HepG2 (cell line): ENCODE results near the gene AKT2. TPM values are rescaled to one million over a fixed set of nuclear protein-coding genes. Genes with fewer than 3 reads are reported as not detected.

ENCODE experiments used
- ARHGAP35 ChIP-seq: sonication (generic); formaldehyde crosslinking; IDR thresholded peaks from 2 replicates; pipeline ENCODE4 v1.9.0; 2022; ENCODE audit warnings: mild to moderate bottlenecking, inconsistent platforms, moderate library complexity, missing genetic modification reagents, borderline replicate concordance
- ATF3 ChIP-seq: sonication (generic); formaldehyde crosslinking; IDR thresholded peaks from 2 replicates; pipeline ENCODE4 v1.4.0; 2020; ENCODE audit warnings: missing genetic modification reagents
- CBX5 ChIP-seq: sonication (generic); formaldehyde crosslinking; IDR thresholded peaks from 2 replicates; pipeline ENCODE4 v1.4.0; 2020; ENCODE audit warnings: missing genetic modification reagents, borderline replicate concordance
- ETS1 ChIP-seq: sonication (generic); formaldehyde crosslinking; IDR thresholded peaks from 2 replicates; pipeline ENCODE4 v1.4.0; 2020; ENCODE audit warnings: missing genetic modification reagents
- GMEB2 ChIP-seq: IDR thresholded peaks from 2 replicates; pipeline ENCODE4 v1.6.1; 2016; ENCODE audit warnings: missing biosample characterization, missing genetic modification reagents, low read depth
- GTF2F1 ChIP-seq: fragments of 150-350 bp; IDR thresholded peaks from 2 replicates; pipeline ENCODE4 v1.6.1; 2014; ENCODE audit warnings: low read length
- JUNB ChIP-seq: sonication (generic); formaldehyde crosslinking; IDR thresholded peaks from 2 replicates; pipeline ENCODE4 v1.8.0; 2022; ENCODE audit warnings: missing genetic modification reagents, mild to moderate bottlenecking, borderline replicate concordance
- JUND ChIP-seq: sonication (generic); formaldehyde crosslinking; IDR thresholded peaks from 2 replicates; pipeline ENCODE4 v1.8.0; 2022; ENCODE audit warnings: mild to moderate bottlenecking, missing genetic modification reagents
- KDM1A ChIP-seq: IDR thresholded peaks from 2 replicates; pipeline ENCODE4 v1.6.1; 2016; ENCODE audit warnings: missing compliant biosample characterization
- MLLT10 ChIP-seq: sonication (generic); formaldehyde crosslinking; IDR thresholded peaks from 2 replicates; pipeline ENCODE4 v1.4.0; 2020; ENCODE audit warnings: missing genetic modification reagents
- MTA3 ChIP-seq: sonication (generic); formaldehyde crosslinking; IDR thresholded peaks from 2 replicates; pipeline ENCODE4 v1.4.0; 2020; ENCODE audit warnings: missing genetic modification reagents
- NFATC3 ChIP-seq: sonication (generic); formaldehyde crosslinking; IDR thresholded peaks from 2 replicates; pipeline ENCODE4 v1.5.1; 2020; ENCODE audit warnings: mild to moderate bottlenecking, missing genetic modification reagents
- NFIB ChIP-seq: sonication (generic); formaldehyde crosslinking; IDR thresholded peaks from 2 replicates; pipeline ENCODE4 v1.9.0; 2021; ENCODE audit warnings: missing genetic modification reagents, mild to moderate bottlenecking, borderline replicate concordance
- TRAFD1 ChIP-seq: sonication (generic); formaldehyde crosslinking; IDR thresholded peaks from 2 replicates; pipeline ENCODE4 v1.5.1; 2020; ENCODE audit warnings: missing genetic modification reagents, mild to moderate bottlenecking, borderline replicate concordance
- U2AF1 ChIP-seq: fragments of 200-400 bp; formaldehyde crosslinking; optimal IDR thresholded peaks from 2 replicates; pipeline ENCODE3; 2017; ENCODE audit warnings: mild to moderate bottlenecking, low read depth, low read length
- ZNF232 ChIP-seq: sonication (generic); formaldehyde crosslinking; IDR thresholded peaks from 2 replicates; pipeline ENCODE4 v1.4.0; 2020; ENCODE audit warnings: missing genetic modification reagents, borderline replicate concordance
- ZNF264 ChIP-seq: sonication (generic); formaldehyde crosslinking; IDR thresholded peaks from 2 replicates; pipeline ENCODE4 v1.4.0; 2020; ENCODE audit warnings: missing genetic modification reagents
- ZNF468 ChIP-seq: sonication (generic); formaldehyde crosslinking; IDR thresholded peaks from 2 replicates; pipeline ENCODE4 v1.8.0; 2022; ENCODE audit warnings: mild to moderate bottlenecking, moderate library complexity, missing genetic modification reagents
- ZNF616 ChIP-seq: sonication (generic); formaldehyde crosslinking; IDR thresholded peaks from 2 replicates; pipeline ENCODE4 v1.5.0; 2020; ENCODE audit warnings: low read depth, mild to moderate bottlenecking, missing genetic modification reagents
- ZNF780A ChIP-seq: sonication (generic); formaldehyde crosslinking; IDR thresholded peaks from 2 replicates; pipeline ENCODE4 v1.8.0; 2022; ENCODE audit warnings: mild to moderate bottlenecking, missing genetic modification reagents, moderate library complexity
- polyA plus RNA-seq, 8 experiments: library from polyadenylated mRNA; depleted of rRNA in 3 of 8; stranded (reverse) in 7 of 8; unstranded in 1 of 8; fragments of >200 nt; fragmentation: Illumina TruSeq in 4 of 8; extraction: Trizol in 4 of 8; gene quantifications; 2 replicates each; pipeline versions ENCODE4 v1.2.1 to v1.2.3, GENCODE V29; 2011 to 2016; ENCODE audit warnings: low read depth in 4 of 8, missing spikeins in 1 of 8, mixed read lengths in 1 of 8; ENCODE audit not compliant: insufficient read depth in 1 of 8
- total RNA-seq, 5 experiments: library from RNA; depleted of rRNA; stranded (reverse); fragments of >200 nt; fragmentation: Illumina TruSeq; extraction: Trizol; gene quantifications; 2 replicates each; pipeline ENCODE4 v1.2.3, GENCODE V29; 2016; ENCODE audit warnings: low read depth in 1 of 5

Gene AKT2
- total and polyA plus RNA-seq, 2 of the 13 experiments (the other 11 are each of a cell fraction or from before 2014, with no cell fraction given): 82.1 to 173 TPM

GRCh38 chr19:40217934-40218890 is 66.9 kb downstream of the AKT2 start, which contains the start of gene TTC9B (continued):
- TF ChIP-seq MTA3 (CRISPR knock-in tag): no peak
- no peak for TF ChIP-seq U2AF1
- TF ChIP-seq ARHGAP35 (CRISPR knock-in tag): no peak
- TF ChIP-seq GMEB2: no peak
- TF ChIP-seq NFIB (CRISPR knock-in tag): no peak
- no peak for TF ChIP-seq ZNF232 (CRISPR knock-in tag)
- TF ChIP-seq ZNF780A (CRISPR knock-in tag): no peak
- TF ChIP-seq CBX5 (CRISPR knock-in tag): no peak
- no peak for TF ChIP-seq MLLT10 (CRISPR knock-in tag)
- no peak for TF ChIP-seq NFATC3
- no peak for TF ChIP-seq ETS1
- TF ChIP-seq ZNF264: no peak
- TF ChIP-seq ZNF468 (CRISPR knock-in tag): no peak
- TF ChIP-seq GTF2F1: no peak
- no peak for TF ChIP-seq ATF3
- TF ChIP-seq ZNF616 (CRISPR knock-in tag): no peak
- TF ChIP-seq JUND: no peak
- peak; percentile 85; the same call in 1 of the 2 replicates for TF ChIP-seq KDM1A (CRISPR knock-in tag)
- no peak for TF ChIP-seq TRAFD1 (CRISPR knock-in tag)
- no peak for TF ChIP-seq JUNB
